Neural progenitor cell (in vitro differentiated cells): ENCODE results near the gene S100A9.

Experiments used
- EZH2 ChIP-seq: fragments of 200-600 bp; sonication (generic); IDR thresholded peaks from 2 replicates; pipeline ENCODE4 v1.6.1; 2017; ENCODE audit warnings: antibody characterized with exemption, mild to moderate bottlenecking, moderate library complexity
- EZH2phosphoT487 ChIP-seq: fragments of 200-600 bp; sonication (generic); IDR thresholded peaks from 2 replicates; pipeline ENCODE4 v1.6.1; 2017; ENCODE audit warnings: antibody characterized with exemption
- TF ChIP-seq, protein P1 (sequence below): fragments of 200-600 bp; sonication (generic); IDR thresholded peaks from 2 replicates; pipeline ENCODE4 v1.5.1; 2017; ENCODE audit warnings: antibody characterized with exemption, mild to moderate bottlenecking

DNA sequence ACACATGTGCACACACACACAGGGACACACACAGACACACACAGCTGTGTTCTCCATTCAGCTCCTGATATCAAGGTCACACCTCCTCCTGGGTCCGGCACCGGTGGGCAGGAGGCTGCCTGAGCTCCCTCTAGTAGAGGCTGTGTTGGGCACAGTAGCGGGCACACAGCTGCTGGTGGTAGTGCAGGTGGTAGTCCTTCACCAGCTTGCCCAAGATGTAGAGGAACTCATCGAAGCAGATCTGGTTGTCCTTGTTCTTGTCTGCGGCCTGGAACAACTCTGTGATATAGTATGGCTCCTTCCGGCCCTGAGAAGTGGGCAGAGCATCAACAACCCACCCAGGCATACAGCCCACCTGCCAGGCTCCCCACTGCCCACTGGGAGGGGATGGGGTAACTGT lies 38.8 kb downstream of the S100A9 start:
- TF ChIP-seq, protein P1, sequence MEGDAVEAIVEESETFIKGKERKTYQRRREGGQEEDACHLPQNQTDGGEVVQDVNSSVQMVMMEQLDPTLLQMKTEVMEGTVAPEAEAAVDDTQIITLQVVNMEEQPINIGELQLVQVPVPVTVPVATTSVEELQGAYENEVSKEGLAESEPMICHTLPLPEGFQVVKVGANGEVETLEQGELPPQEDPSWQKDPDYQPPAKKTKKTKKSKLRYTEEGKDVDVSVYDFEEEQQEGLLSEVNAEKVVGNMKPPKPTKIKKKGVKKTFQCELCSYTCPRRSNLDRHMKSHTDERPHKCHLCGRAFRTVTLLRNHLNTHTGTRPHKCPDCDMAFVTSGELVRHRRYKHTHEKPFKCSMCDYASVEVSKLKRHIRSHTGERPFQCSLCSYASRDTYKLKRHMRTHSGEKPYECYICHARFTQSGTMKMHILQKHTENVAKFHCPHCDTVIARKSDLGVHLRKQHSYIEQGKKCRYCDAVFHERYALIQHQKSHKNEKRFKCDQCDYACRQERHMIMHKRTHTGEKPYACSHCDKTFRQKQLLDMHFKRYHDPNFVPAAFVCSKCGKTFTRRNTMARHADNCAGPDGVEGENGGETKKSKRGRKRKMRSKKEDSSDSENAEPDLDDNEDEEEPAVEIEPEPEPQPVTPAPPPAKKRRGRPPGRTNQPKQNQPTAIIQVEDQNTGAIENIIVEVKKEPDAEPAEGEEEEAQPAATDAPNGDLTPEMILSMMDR, result no peak
- no peak for TF ChIP-seq EZH2
- TF ChIP-seq EZH2phosphoT487, result no peak
